A549 (cell line): ENCODE results near the gene MAML3.

Experiments
- CTCF ChIP-seq: fragments of >200 bp; sonication (Bioruptor Twin); formaldehyde crosslinking; IDR thresholded peaks from 3 replicates; pipeline ENCODE4 v1.5.1; 2016
- EHF ChIP-seq: fragments of 250-450 bp; sonication (Bioruptor Pico); IDR thresholded peaks from 2 replicates; pipeline ENCODE4 v1.5.0; 2020; ENCODE audit warnings: mild to moderate bottlenecking
- HDAC2 ChIP-seq: fragments of 200-600 bp; sonication (generic); IDR thresholded peaks from 2 replicates; pipeline ENCODE4 v1.6.1; 2016
- JUNB ChIP-seq: fragments of >200 bp; sonication (Bioruptor Twin); formaldehyde crosslinking; IDR thresholded peaks from 2 replicates; pipeline ENCODE4 v1.6.1; 2016
- RCOR1 ChIP-seq: fragments of 150-350 bp; IDR thresholded peaks from 2 replicates; pipeline ENCODE4 v1.6.1; 2014; ENCODE audit warnings: antibody characterized with exemption, low read length, low read depth

- TF ChIP-seq CTCF, result no peak
- no peak for TF ChIP-seq RCOR1
- TF ChIP-seq JUNB, result no peak
- TF ChIP-seq HDAC2, result no peak
- no peak for TF ChIP-seq EHF (CRISPR knock-in tag)
Observed at GRCh38 chr4:139956507-139957017, 197.4 kb downstream of the MAML3 start.
